Choroid plexus epithelial cell (primary cell): Measurements from ENCODE around the gene FBXW8.

Experiments used
- DNase-seq: peaks from one replicate; pipeline ENCODE4 v3.0.0-alpha.2; 2010; ENCODE audit warnings: low read depth
- H3K4me3 ChIP-seq: 2 replicates; pipeline ENCODE4 v1.5.1; 2011; ENCODE audit warnings: low read depth, mild to moderate bottlenecking, control low read depth, low read length, moderate library complexity
- CTCF ChIP-seq: conservative IDR thresholded peaks from 2 replicates; pipeline ENCODE4 v1.5.1; 2011; ENCODE audit warnings: low read depth, mild to moderate bottlenecking, control low read depth, inconsistent platforms, low read length, moderate library complexity

The FBXW8 gene

GRCh38 chr12:116887897-116888296 lies 22.9 kb upstream of the FBXW8 start:
- no peak overlapping the region for H3K4me3 ChIP-seq
- no peak for DNase-seq
- no peak for TF ChIP-seq CTCF

GRCh38 chr12:116890330-116890729 lies 20.4 kb upstream of the FBXW8 start:
- no peak for DNase-seq

GRCh38 chr12:116891019-116891418 lies 19.7 kb upstream of the FBXW8 start:
- no peak for DNase-seq
- H3K4me3 ChIP-seq: no peak overlapping the region
- no peak for TF ChIP-seq CTCF

More at GRCh38 chr12:116890330-116890729, 20.4 kb upstream of the FBXW8 start:
- no peak overlapping the region for H3K4me3 ChIP-seq
- TF ChIP-seq CTCF: no peak

- H3K4me3 ChIP-seq: no peak overlapping the region
- DNase-seq: no peak
- no peak for TF ChIP-seq CTCF
These were observed 18.2 kb upstream of the FBXW8 start for GRCh38 chr12:116892349-116893140.

- TF ChIP-seq CTCF: no peak
- H3K4me3 ChIP-seq: no peak overlapping the region
- no peak for DNase-seq
These were observed 15.8 kb upstream of the FBXW8 start for GRCh38 chr12:116894913-116895312.

GRCh38 chr12:116896411-116896924 lies 14.3 kb upstream of the FBXW8 start:
- H3K4me3 ChIP-seq: no peak overlapping the region
- no peak for DNase-seq
- no peak for TF ChIP-seq CTCF

GRCh38 chr12:116897476-116897875 lies 13.3 kb upstream of the FBXW8 start:
- no peak for TF ChIP-seq CTCF
- no peak for DNase-seq
- no peak overlapping the region for H3K4me3 ChIP-seq
